Common myeloid progenitor, CD34-positive (primary cell): ENCODE data around the gene TMEM232.

Experiments used
- CTCF ChIA-PET: fragments of 350-600 bp; sonication (Branson Sonifier 250); formaldehyde crosslinking; loops from one replicate; lab custom pipeline; 2021; ENCODE audit warnings: antibody characterized with exemption; lab: Charles Lee
- POLR2A ChIA-PET: fragments of 350-600 bp; sonication (Branson Sonifier 250); formaldehyde crosslinking; loops from one replicate; lab custom pipeline; 2021; ENCODE audit warnings: antibody characterized with exemption; lab: Charles Lee
- DNase-seq, 3 donors: peaks; one replicate each; pipeline versions ENCODE4 v3.0.0 to v3.0.0-alpha.2; 2013
- H3K27ac ChIP-seq, 2 experiments: 1 replicate in 1 of 2; 2 replicates in 1 of 2; pipeline ENCODE4 v1.7.0; 2013; ENCODE audit warnings: inconsistent platforms in 2 of 2, low read length in 2 of 2, mild to moderate bottlenecking in 2 of 2, low read depth in 1 of 2, moderate library complexity in 1 of 2; ENCODE audit not compliant: severe bottlenecking in 2 of 2, insufficient read depth in 1 of 2, poor library complexity in 1 of 2
- H3K27me3 ChIP-seq, 5 experiments: replicated peaks in 2 of 5; 1 replicate in 3 of 5; 2 replicates in 2 of 5; pipeline versions ENCODE4 v1.6.1 to v1.7.0; 2013; ENCODE audit warnings: low read length in 4 of 5, mild to moderate bottlenecking in 2 of 5, moderate library complexity in 2 of 5, inconsistent platforms in 1 of 5; ENCODE audit not compliant: insufficient read depth in 5 of 5, control insufficient read depth in 4 of 5
- H3K36me3 ChIP-seq, 4 experiments: 1 replicate in 2 of 4; 2 replicates in 2 of 4; pipeline versions ENCODE4 v1.6.1 to v1.7.0; 2013; ENCODE audit warnings: low read length in 3 of 4, control low read depth in 1 of 4, mild to moderate bottlenecking in 1 of 4; ENCODE audit not compliant: control insufficient read depth in 4 of 4, insufficient read depth in 4 of 4
- H3K4me1 ChIP-seq, 4 experiments: 1 replicate in 3 of 4; 2 replicates in 1 of 4; pipeline versions ENCODE4 v1.6.1 to v1.7.1; 2013; ENCODE audit warnings: low read length in 3 of 4, mild to moderate bottlenecking in 3 of 4, control low read depth in 1 of 4, inconsistent platforms in 1 of 4, moderate library complexity in 1 of 4; ENCODE audit not compliant: control insufficient read depth in 4 of 4, insufficient read depth in 4 of 4; ENCODE audit errors: control extremely low read depth in 1 of 4
- H3K4me3 ChIP-seq, 7 experiments: 1 replicate in 4 of 7; 2 replicates in 3 of 7; pipeline versions ENCODE4 v1.5.1 to v1.7.0; 2013; ENCODE audit warnings: mild to moderate bottlenecking in 7 of 7, low read length in 6 of 7, moderate library complexity in 6 of 7, inconsistent platforms in 2 of 7, low read depth in 2 of 7, control low read depth in 1 of 7; ENCODE audit not compliant: insufficient read depth in 4 of 7, control insufficient read depth in 1 of 7; ENCODE audit errors: extremely low read depth in 1 of 7
- H3K9me3 ChIP-seq, 5 experiments: 1 replicate in 4 of 5; 2 replicates in 1 of 5; pipeline versions ENCODE4 v1.6.1 to v1.7.1; 2013; ENCODE audit warnings: low read length in 4 of 5, mild to moderate bottlenecking in 2 of 5, inconsistent platforms in 1 of 5, low read depth in 1 of 5, moderate library complexity in 1 of 5; ENCODE audit not compliant: control insufficient read depth in 4 of 5, insufficient read depth in 2 of 5; ENCODE audit errors: control extremely low read depth in 1 of 5
- WGBS: methylation state at CpG from one replicate; pipeline ENCODE4 v1.1.5; 2013; ENCODE audit not compliant: insufficient coverage; 5-methylcytosine and 5-hydroxymethylcytosine counted together

TMEM232 gene

DNA sequence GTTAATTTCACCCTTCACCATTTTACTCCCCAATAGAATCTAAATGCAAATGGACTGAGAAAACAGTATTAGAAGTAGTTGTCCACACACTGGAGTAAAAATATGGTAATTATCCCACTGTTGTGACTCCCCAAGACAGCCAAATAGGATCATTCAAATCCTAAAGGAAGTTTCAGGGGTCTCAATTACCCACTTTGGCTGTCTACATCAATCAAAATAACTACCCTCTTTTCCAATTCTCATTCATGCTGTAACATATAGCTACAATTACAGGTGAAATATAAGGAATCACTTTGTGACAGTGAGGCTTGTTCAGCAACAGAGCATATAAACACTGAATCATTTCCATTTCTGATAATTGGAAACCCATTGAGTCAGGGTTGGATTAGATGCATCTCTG is 220.1 kb downstream of the TMEM232 start:
- Histone ChIP-seq H3K27ac (no peak overlapping the region), H3K9me3 (no peaks in the 10 kb centered on the region), H3K36me3 (no peaks in the 10 kb centered on the region), H3K4me3 (no peak overlapping the region), H3K27me3 (no peaks in the 10 kb centered on the region), H3K4me1 (no peaks in the 10 kb centered on the region)
- POLR2A ChIA-PET = no interaction called here
- no peak for DNase-seq
- CTCF ChIA-PET = no interaction called here

DNA sequence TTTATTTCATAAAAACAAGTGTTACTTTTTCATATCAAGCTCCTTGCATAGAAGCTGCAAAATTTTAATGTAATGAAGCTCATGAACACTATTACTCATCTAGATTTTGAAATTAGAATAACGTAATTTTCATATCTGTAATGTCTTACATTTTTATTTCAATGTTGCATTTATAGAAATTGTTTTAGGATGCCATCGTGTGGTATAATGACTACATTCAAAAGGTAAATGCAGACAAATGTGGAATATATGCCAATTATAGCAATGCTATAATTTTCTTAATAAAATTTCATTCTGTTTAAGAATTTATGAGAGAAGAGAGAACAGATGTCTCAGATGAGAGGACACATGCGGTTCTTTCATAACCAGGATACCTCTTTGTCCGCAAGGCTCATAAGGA is 230.2 kb downstream of the TMEM232 start:
- Histone ChIP-seq H3K27ac (no peak overlapping the region), H3K27me3 (no peaks in the 10 kb centered on the region), H3K4me1 (no peaks in the 10 kb centered on the region), H3K4me3 (no peak overlapping the region), H3K9me3 (no peaks in the 10 kb centered on the region), H3K36me3 (no peaks in the 10 kb centered on the region)
- DNase-seq = no peak
- WGBS = 100% methylated on average over 1 of the region's 4 CpGs
- ChIA-PET POLR2A (no interaction called here), CTCF (no interaction called here)

DNA sequence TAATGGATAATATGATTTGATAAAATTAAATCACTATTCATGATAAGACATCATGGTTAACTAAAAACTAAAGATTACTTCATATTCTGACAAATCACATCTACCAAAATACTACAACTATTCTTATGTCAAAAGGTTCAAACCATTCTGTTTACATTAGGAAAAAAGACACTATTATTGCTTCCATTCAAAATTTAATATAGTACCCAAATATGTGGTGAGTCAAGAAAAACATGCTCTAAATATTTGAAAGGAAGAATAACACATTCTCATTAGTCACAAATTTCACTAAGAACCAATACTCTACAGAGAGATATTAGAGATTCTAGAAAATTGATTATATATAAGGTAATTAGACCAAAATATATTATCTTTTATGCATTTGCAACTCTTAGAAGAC is 234.0 kb downstream of the TMEM232 start:
- CTCF ChIA-PET = no interaction called here
- POLR2A ChIA-PET = no interaction called here
- Histone ChIP-seq H3K27me3 (no peaks in the 10 kb centered on the region), H3K9me3 (no peaks in the 10 kb centered on the region), H3K27ac (no peak overlapping the region), H3K4me1 (no peaks in the 10 kb centered on the region), H3K36me3 (no peaks in the 10 kb centered on the region), H3K4me3 (no peak overlapping the region)
- no peak for DNase-seq

DNA sequence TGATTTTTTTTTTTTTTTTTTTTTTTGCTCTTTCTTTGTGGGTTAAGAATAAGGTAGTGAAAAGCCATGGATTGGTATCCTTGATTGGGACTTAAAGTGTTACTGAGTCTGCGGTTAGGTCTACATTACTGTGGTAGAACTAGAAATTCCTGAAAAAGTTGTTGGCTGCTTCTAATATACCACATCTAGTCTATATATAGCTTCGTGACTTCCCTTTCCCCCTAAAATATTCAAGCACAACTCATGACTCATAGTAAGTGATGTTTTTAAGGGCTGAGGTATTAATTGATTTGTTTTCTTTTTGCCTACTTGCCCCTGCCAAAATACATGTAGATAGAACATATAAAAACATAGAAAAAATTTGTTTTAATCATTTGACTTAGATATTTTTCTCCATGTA is 247.6 kb downstream of the TMEM232 start:
- peak in 2 of 3 donors; percentile 7 to 29 for DNase-seq
- H3K9me3 ChIP-seq = peaks cover 0 to 2% (median under 1%) of the 10 kb centered on the region in 5 experiments
- no peaks in the 10 kb centered on the region for H3K27me3 ChIP-seq
- H3K4me3 ChIP-seq = no peak overlapping the region
- H3K36me3 ChIP-seq = no peaks in the 10 kb centered on the region
- ChIA-PET POLR2A (no interaction called here), CTCF (no interaction called here)
- H3K4me1 ChIP-seq = peaks cover 0 to 3% (median 0%) of the 10 kb centered on the region in 4 experiments
- no peak overlapping the region for H3K27ac ChIP-seq
- WGBS = no CpG with 5 or more reads among the region's 2 CpGs

DNA sequence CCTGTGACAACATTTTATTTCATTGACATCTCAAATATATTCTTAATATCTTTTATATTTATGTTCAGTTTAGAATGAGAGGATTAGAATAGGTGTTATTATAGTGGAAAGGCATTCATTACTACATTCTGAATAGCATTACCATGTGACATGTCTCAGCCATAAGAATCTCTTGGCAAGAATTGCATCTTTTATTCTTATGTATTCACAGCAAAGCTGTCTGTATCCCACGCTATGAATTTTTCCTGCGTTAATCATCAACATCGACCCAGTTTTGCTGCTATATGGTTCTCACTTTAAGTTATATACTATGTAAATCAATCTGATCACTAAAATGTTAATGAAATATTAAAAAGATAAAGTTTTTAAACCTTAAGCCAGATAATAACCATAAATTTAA is 248.6 kb downstream of the TMEM232 start:
- ChIA-PET CTCF (no interaction called here), POLR2A (no interaction called here)
- H3K36me3 ChIP-seq = no peaks in the 10 kb centered on the region
- H3K4me1 ChIP-seq = peaks cover 0 to 3% (median 0%) of the 10 kb centered on the region in 4 experiments
- no peak overlapping the region for H3K27ac ChIP-seq
- DNase-seq = no peak
- H3K9me3 ChIP-seq = peaks cover 0 to 2% (median 0%) of the 10 kb centered on the region in 5 experiments
- no peaks in the 10 kb centered on the region for H3K27me3 ChIP-seq
- H3K4me3 ChIP-seq = no peak overlapping the region
- WGBS = no CpG with 5 or more reads among the region's 3 CpGs

DNA sequence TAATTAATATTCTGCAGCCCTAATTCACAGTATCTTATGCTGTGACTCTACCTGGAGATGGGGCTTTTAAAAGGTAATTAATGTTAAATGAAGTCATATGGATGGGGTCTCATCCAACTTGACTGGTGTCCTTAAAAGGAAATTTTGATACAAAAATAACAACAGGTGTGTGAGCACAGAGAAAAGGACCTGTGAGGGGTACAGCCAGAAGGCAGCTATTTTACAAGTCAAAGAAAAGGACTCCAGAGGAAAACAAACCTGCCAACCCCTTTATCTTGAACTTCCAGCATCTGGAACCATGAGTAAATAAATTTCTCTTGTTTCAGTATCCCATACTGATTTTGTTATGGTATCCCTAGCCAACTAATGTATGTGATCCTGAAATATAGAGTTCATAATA is 250.3 kb downstream of the TMEM232 start:
- Histone ChIP-seq H3K27me3 (no peaks in the 10 kb centered on the region), H3K27ac (no peak overlapping the region), H3K36me3 (no peaks in the 10 kb centered on the region), H3K9me3 (peaks cover 0 to 3% (median 0%) of the 10 kb centered on the region in 5 experiments), H3K4me1 (peaks cover 0 to 3% (median 0%) of the 10 kb centered on the region in 4 experiments), H3K4me3 (no peak overlapping the region)
- DNase-seq = no peak
- ChIA-PET CTCF (no interaction called here), POLR2A (no interaction called here)

DNA sequence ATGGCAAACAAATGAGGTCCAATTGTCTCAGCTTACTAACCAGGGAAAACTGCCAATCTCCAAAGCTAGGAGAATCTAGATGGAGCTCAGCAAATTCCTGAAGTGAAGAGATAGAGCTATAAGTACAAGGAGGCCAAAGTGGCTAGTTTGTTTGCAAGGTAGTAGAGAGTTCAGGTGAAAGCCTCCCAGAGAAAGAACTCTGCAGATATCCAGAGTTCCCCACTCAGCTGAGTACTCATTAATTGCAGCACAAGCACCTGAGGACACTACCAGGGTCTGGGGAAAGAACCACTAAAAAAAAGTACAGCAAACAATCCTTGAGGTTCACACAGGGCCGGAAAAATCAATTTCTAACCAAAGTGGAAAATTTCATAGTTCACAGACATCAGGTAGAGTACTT is 250.9 kb downstream of the TMEM232 start:
- 100% methylated on average over 1 of the region's 1 CpG for WGBS
- POLR2A ChIA-PET = no interaction called here

More for the DNA sequence above, 250.9 kb downstream of the TMEM232 start:
- no peak for DNase-seq
- Histone ChIP-seq H3K4me3 (no peak overlapping the region), H3K27ac (no peak overlapping the region), H3K27me3 (no peaks in the 10 kb centered on the region), H3K4me1 (peaks cover 0 to 3% (median 0%) of the 10 kb centered on the region in 4 experiments), H3K36me3 (no peaks in the 10 kb centered on the region), H3K9me3 (peaks cover 0 to 4% (median 0%) of the 10 kb centered on the region in 5 experiments)
- CTCF ChIA-PET = interaction anchor here (0.6 kb wide), 1 partner anchor 114 kb away, joined by 3 read pairs; no protein-coding TSS in a partner anchor
